Parathyroid adenoma (tissue), 2 donors: ENCODE data around the gene PLOD1.
A peak's percentile ranks its signal among the peaks of the same experiment; 100 is the strongest.
"Not testable (repeated sequence)": the region's sequence is repeated elsewhere in the genome, so short reads cannot be mapped to it uniquely, and the experiment has no call there.

Source experiments
- H2AFZ ChIP-seq: fragments of 300-600 bp; sonication (generic); one replicate; pipeline ENCODE4 v1.7.0; 2017; ENCODE audit warnings: antibody characterized with exemption, mild to moderate bottlenecking
- H3K27ac ChIP-seq: fragments of 300-600 bp; sonication (generic); one replicate; pipeline ENCODE4 v1.7.0; 2017
- H3K27me3 ChIP-seq: fragments of 300-600 bp; sonication (generic); one replicate; pipeline ENCODE4 v1.7.0; 2017; ENCODE audit warnings: low read length; ENCODE audit not compliant: control insufficient read depth, insufficient read depth
- H3K36me3 ChIP-seq: fragments of 300-600 bp; sonication (generic); one replicate; pipeline ENCODE4 v1.7.0; 2017; ENCODE audit warnings: low read length; ENCODE audit not compliant: control insufficient read depth, insufficient read depth
- H3K4me1 ChIP-seq: fragments of 300-600 bp; sonication (generic); one replicate; pipeline ENCODE4 v1.7.0; 2017; ENCODE audit warnings: control low read depth
- H3K4me2 ChIP-seq: fragments of 300-600 bp; sonication (generic); one replicate; pipeline ENCODE4 v1.7.0; 2017; ENCODE audit warnings: low read length
- H3K4me3 ChIP-seq: fragments of 300-600 bp; sonication (generic); one replicate; pipeline ENCODE4 v1.7.0; 2017; ENCODE audit warnings: low read depth, low read length
- H3K79me2 ChIP-seq: fragments of 300-600 bp; sonication (generic); one replicate; pipeline ENCODE4 v1.7.0; 2017; ENCODE audit warnings: control low read depth
- H3K9ac ChIP-seq: fragments of 300-600 bp; sonication (generic); one replicate; pipeline ENCODE4 v1.7.0; 2017; ENCODE audit warnings: mild to moderate bottlenecking
- H3K9me3 ChIP-seq: fragments of 300-600 bp; sonication (generic); one replicate; pipeline ENCODE4 v1.7.0; 2017; ENCODE audit warnings: low read length; ENCODE audit not compliant: control insufficient read depth
- CTCF ChIP-seq: fragments of 300-600 bp; sonication (generic); IDR thresholded peaks from one replicate; pipeline ENCODE4 v1.7.0; 2017; ENCODE audit warnings: antibody characterized with exemption, mild to moderate bottlenecking
- donor health status: primary hyperparathyroidism.

The PLOD1 gene

DNA sequence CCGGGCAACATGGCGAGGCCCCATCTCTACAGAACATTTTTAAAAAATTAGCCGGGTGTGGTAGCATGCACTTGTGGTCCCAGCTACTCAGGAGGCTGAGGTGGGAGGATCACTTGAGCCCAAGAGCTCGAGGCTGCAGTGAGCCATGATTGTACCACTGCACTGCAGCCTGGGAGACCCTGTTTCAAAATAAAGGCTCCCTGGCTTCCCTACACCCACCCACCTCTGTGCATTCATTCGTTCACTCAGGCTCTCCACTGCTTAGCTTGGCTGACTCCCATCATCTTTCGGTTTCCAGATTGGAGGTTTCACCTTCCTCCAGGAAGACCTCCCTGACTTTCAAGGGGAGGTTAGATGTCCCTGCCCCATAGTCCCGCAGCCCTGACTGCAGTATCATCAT lies 22.5 kb upstream of the PLOD1 start:
- Histone ChIP-seq H3K79me2 (no peaks in the 10 kb centered on the region), H3K27me3 (no peaks in the 10 kb centered on the region), H3K9ac (no peak overlapping the region), H2AFZ (no peak overlapping the region), H3K4me3 (no peak overlapping the region), H3K27ac (no peak overlapping the region), H3K9me3 (no peaks in the 10 kb centered on the region), H3K36me3 (no peaks in the 10 kb centered on the region), H3K4me1 (peaks cover 4% of the 10 kb centered on the region), H3K4me2 (no peak overlapping the region)
- TF ChIP-seq CTCF = no peak

- not testable (repeated sequence) for H3K36me3 ChIP-seq, H3K79me2 ChIP-seq, H3K9me3 ChIP-seq, H2AFZ ChIP-seq, H3K4me3 ChIP-seq, H3K4me1 ChIP-seq, H3K9ac ChIP-seq, H3K27me3 ChIP-seq, H3K4me2 ChIP-seq
- H3K27ac ChIP-seq = peak overlapping the region; percentile 39
Measured at GRCh38 chr1:11912482-11913216, 21.9 kb upstream of the PLOD1 start.

DNA sequence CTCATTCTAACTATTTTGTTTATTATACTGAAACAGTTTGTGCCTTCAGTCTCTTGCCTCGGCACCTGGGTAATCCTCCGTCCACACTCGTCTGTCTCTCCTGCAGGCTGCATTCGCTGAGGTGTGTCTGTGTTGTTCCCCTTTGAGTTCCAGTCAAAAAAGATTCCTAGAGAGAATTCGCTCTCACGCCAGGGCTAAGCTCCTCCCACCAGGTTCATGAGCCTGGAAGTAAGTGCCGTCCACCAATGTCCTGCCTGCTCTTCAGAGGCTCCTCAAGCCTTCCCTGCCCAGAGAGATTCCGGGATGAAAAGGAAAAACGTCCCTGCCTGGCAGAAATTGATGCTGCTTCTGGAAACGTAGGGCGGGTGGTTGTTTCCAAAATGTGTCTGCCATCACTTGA lies 21.2 kb upstream of the PLOD1 start:
- no peaks in the 10 kb centered on the region for H3K9me3 ChIP-seq
- no peaks in the 10 kb centered on the region for H3K36me3 ChIP-seq
- H2AFZ ChIP-seq = no peak overlapping the region
- no peak overlapping the region for H3K27ac ChIP-seq
- no peak overlapping the region for H3K4me2 ChIP-seq
- no peaks in the 10 kb centered on the region for H3K4me1 ChIP-seq
- H3K79me2 ChIP-seq = no peaks in the 10 kb centered on the region
- H3K4me3 ChIP-seq = no peak overlapping the region
- no peaks in the 10 kb centered on the region for H3K27me3 ChIP-seq
- no peak for TF ChIP-seq CTCF
- H3K9ac ChIP-seq = no peak overlapping the region

DNA sequence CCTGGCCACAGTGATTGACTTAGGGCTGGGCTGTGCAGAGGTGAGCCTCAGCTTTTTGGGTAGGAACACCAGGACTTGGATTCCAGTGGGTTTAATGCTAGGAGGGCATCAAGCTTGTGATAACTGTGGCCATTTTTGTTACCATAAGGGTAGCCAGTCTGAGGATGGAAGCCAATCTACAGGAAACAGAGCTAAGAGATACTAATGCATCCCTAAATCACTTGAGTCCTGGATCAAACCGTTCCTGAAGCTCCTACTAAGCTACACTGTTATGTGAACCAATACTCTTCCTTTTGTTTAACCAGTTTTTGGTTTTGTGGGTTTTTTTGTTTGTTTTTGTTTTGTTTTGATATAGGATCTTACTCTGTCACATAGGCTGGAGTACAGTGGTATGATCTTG lies 20.5 kb upstream of the PLOD1 start:
- Histone ChIP-seq H3K79me2 (no peaks in the 10 kb centered on the region), H2AFZ (no peak overlapping the region), H3K27ac (no peak overlapping the region), H3K9me3 (no peaks in the 10 kb centered on the region), H3K4me2 (no peak overlapping the region), H3K4me3 (no peak overlapping the region), H3K4me1 (no peaks in the 10 kb centered on the region), H3K9ac (no peak overlapping the region), H3K36me3 (no peaks in the 10 kb centered on the region), H3K27me3 (no peaks in the 10 kb centered on the region)
- TF ChIP-seq CTCF = no peak

DNA sequence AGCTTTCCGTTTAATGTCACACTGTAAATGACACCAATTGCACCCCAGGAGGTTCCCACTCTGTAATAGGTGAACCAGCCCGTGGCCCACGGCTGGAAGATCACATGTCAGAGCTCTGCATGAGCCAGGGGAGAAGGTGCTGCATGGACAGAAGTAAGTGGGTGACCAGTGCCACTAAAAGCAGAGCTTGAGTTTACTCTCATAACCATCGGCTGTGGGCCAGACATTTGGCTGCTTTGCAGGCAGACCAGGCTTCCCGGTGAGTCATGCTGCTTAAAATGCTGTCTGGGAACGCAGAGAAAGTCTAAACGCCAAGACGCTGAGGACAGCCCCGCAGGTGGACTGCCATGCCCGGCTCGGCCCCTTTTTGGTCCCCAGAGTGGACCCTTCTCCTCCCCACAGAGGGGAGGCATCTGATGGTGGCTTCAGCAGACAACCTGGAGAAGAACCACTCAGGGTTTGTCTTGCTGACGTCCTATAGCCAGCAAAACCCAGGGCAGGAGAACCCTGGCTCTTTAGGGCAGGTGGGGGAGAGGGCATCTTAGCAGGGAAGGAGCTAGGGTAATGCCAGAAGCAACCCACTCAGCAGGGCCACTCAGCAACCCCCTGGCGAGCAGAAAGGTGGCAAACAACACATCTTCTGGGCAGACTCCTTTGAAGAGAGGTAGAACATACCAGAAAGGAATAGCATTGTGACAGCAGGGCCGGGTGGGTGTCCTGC lies 15.6 kb upstream of the PLOD1 start:
- no peak overlapping the region for H2AFZ ChIP-seq
- no peak overlapping the region for H3K27ac ChIP-seq
- H3K79me2 ChIP-seq = peaks cover 3% of the 10 kb centered on the region
- H3K27me3 ChIP-seq = no peaks in the 10 kb centered on the region
- H3K4me1 ChIP-seq = no peaks in the 10 kb centered on the region
- H3K4me3 ChIP-seq = no peak overlapping the region
- no peak overlapping the region for H3K4me2 ChIP-seq
- no peaks in the 10 kb centered on the region for H3K36me3 ChIP-seq
- H3K9ac ChIP-seq = no peak overlapping the region
- TF ChIP-seq CTCF = no peak
- no peaks in the 10 kb centered on the region for H3K9me3 ChIP-seq
